Measurements from ENCODE around the gene RUNX2. TPM values are rescaled to one million over a fixed set of nuclear protein-coding genes. Genes with fewer than 3 reads are reported as not detected.

Gene RUNX2
- total and polyA plus RNA-seq, 2 experiments from 2014 or later: 0.66 to 1.7 TPM

- TF ChIP-seq CTCF (conservative IDR thresholded peaks at IDR 0.05; ENCODE audit: low read depth in 2 of 2): no peak
- TF ChIP-seq CREB1 (CRISPR knock-in tag; IDR thresholded peaks at IDR 0.05; ENCODE audit: low read depth): no peak
- TF ChIP-seq ZNF331 (CRISPR knock-in tag; IDR thresholded peaks at IDR 0.05; ENCODE audit: low read depth): no peak
- no peak for TF ChIP-seq NANOG (IDR thresholded peaks at IDR 0.05; ENCODE audit: borderline replicate concordance)
- TF ChIP-seq EZH2 (IDR thresholded peaks at IDR 0.05; ENCODE audit: low read depth, unreplicated experiment): no peak
Observed at GRCh38 chr6:45686841-45687569, 358.9 kb downstream of the RUNX2 start (continued).

GRCh38 chr6:45687570-45687969 is 359.4 kb downstream of the RUNX2 start:
- Histone ChIP-seq H2AFZ (no peak overlapping the region), H3K4me1 (ENCODE audit: insufficient read depth) (no peaks in the 10 kb centered on the region), H3K9me2 (ENCODE audit: insufficient read depth) (0 out of 2 replicates have a peak, but pooled peaks cover 15% of the 10 kb centered on the region), H3K36me3 (ENCODE audit: insufficient read depth) (no peaks in the 10 kb centered on the region), H3K4me3 (no peak overlapping the region), H3K4me2 (no peak overlapping the region), H3K27me3 (ENCODE audit: insufficient read depth) (no peaks in the 10 kb centered on the region), H4K20me1 (replicated peaks; ENCODE audit: insufficient read depth) (no peaks in the 10 kb centered on the region), H3K27ac (ENCODE audit: low read depth) (no peak overlapping the region), H3F3A (replicated peaks; ENCODE audit: low read depth) (no peaks in the 10 kb centered on the region), H3K79me2 (replicated peaks; ENCODE audit: insufficient read depth) (no peaks in the 10 kb centered on the region)
- DNase-seq (ENCODE audit: low spot score): no peak
- H3K4me3 Mint-ChIP-seq: no peak overlapping the region
- no peaks in the 10 kb centered on the region for H3K36me3 Mint-ChIP-seq (ENCODE audit: low read depth)
- no peaks in the 10 kb centered on the region for H3K4me1 Mint-ChIP-seq
- no peak for ATAC-seq
- H3K27me3 Mint-ChIP-seq (ENCODE audit: insufficient read depth, low read depth, poor library complexity): peaks cover under 1% of the 10 kb centered on the region
- no peaks in the 10 kb centered on the region for H3K9me3 Mint-ChIP-seq
- no peak overlapping the region for H3K27ac Mint-ChIP-seq
- no peak for TF ChIP-seq REST (IDR thresholded peaks at IDR 0.05; ENCODE audit: unreplicated experiment)
- no peak for TF ChIP-seq ZNF331 (CRISPR knock-in tag; IDR thresholded peaks at IDR 0.05; ENCODE audit: low read depth)
- no peak for TF ChIP-seq STAT1 (IDR thresholded peaks at IDR 0.05; ENCODE audit: unreplicated experiment)
- no peak for TF ChIP-seq CREB1 (CRISPR knock-in tag; IDR thresholded peaks at IDR 0.05; ENCODE audit: low read depth)
- no peak for TF ChIP-seq EZH2phosphoT487 (IDR thresholded peaks at IDR 0.05; ENCODE audit: unreplicated experiment)
- no peak for TF ChIP-seq EZH2 (IDR thresholded peaks at IDR 0.05; ENCODE audit: low read depth, unreplicated experiment)
- TF ChIP-seq POLR2AphosphoS5 (IDR thresholded peaks at IDR 0.05; ENCODE audit: low read depth): no peak
- no peak for TF ChIP-seq ZNF114 (CRISPR knock-in tag; IDR thresholded peaks at IDR 0.05)
- no peak for TF ChIP-seq ZNF462 (CRISPR knock-in tag; IDR thresholded peaks at IDR 0.05)
